ENCODE data around the gene COPB1.
A peak's percentile ranks its signal among the peaks of the same experiment; 100 is the strongest.

Gene COPB1

DNA sequence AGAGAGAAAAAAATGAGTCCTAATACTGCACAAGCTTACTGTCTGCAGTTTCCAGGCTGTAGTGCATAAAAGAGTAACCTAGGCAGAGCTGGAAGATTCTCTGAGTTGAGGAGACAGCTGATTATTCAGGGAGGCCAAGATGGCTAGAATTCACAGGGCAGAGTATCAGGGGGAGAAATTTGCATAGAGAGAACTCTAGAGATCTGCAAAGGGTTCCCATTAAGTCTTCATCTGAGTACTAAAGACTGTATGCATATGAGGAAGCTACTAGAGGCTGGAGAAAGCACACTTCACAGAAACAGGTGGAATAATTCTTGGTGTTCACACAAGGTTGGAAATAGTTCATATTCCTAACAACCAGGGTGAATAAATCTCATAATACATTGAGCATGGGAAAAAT lies 74.0 kb downstream of the COPB1 start:
- TF ChIP-seq POLR2A (IDR thresholded peaks at IDR 0.05; ENCODE audit: low read depth, low read length): no peak
- FAIRE-seq (no peak), DNase-seq (ENCODE audit: insufficient read length, low spot score) (no peak)

GRCh38 chr11:14424096-14424495 lies 75.5 kb downstream of the COPB1 start:
- peak; percentile 30 for FAIRE-seq
- DNase-seq (ENCODE audit: insufficient read length, low spot score): no peak
- TF ChIP-seq POLR2A (IDR thresholded peaks at IDR 0.05; ENCODE audit: low read depth, low read length): no peak

DNA sequence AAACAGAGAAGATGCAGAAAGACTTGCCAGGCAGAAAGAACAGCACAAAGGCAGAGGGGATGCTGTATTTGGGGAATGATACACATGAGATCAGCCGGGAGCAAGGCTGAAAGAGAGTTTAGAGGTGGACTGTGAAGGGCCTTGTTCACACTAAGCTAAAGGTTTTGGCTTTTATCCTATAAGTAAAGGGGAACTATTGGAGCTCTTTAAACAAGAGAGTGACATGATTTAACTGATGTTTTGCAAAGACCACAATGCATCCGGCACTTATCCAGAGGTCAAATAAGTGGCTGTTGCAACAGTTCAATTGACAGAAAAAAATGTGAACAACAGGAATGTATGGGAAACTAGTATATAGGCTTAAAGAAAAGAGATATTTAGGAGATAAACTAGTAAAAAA lies 76.0 kb downstream of the COPB1 start:
- no peak for DNase-seq (ENCODE audit: insufficient read length, low spot score)
- TF ChIP-seq POLR2A (IDR thresholded peaks at IDR 0.05; ENCODE audit: low read depth, low read length): no peak
- no peak for FAIRE-seq

DNA sequence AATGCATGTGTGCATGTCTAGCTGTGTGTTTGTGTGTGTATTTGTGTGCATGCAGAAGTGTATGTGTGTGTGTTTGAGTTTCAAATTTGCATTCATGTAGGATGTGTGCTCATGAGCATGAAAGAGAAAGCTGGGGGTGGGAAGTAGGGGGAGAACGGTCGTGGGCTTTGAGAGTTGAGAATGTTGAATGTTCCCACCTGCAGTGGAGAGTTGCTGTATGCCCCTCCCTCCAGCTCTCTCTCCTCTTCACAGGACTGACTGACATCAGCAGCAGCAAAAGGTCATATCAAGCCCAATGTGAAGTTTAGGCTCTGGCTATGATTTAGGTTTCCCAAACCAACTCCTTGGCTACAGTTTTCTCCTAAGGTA lies 76.8 kb downstream of the COPB1 start:
- FAIRE-seq (no peak), DNase-seq (ENCODE audit: insufficient read length, low spot score) (no peak)
- TF ChIP-seq POLR2A (IDR thresholded peaks at IDR 0.05; ENCODE audit: low read depth, low read length): no peak

DNA sequence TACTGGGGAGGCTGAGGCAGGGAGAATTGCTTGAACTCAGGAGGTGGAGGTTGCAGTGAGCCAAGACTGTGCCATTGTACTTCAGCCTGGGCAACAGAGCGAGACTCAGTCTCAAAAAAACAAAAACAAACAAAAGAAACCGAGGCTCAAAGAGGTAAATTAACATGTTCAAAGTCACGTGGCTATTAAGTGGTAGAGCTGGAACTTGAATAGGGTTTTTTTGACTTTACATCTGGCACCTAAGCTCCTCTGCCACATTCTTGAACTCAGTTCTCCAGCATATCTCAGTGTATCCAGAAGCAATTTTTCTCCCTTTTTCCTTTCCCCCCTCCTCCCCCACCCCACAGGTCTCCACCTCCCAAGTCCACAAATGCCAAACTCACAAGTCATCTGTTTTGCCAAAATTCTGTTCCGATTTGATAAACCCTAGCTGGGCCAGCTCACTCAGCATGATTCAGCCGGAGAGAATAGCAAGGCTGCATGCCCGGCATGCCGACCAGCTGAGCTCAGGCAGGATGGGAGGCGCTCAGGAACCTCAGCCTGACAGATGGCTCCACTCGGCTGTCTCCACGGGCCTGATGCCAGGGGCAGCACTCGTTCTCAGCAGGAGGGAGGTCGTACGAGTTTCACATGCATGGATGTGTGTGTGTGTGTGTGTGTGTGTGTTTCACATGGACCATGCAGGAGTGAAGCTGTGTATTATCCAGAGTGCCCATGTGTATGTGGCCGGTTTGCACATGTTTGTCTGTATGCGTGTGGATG lies 77.4 kb downstream of the COPB1 start:
- no peak for TF ChIP-seq POLR2A (IDR thresholded peaks at IDR 0.05; ENCODE audit: low read depth, low read length)
- FAIRE-seq (peak; percentile 90), DNase-seq (ENCODE audit: insufficient read length, low spot score) (peak; percentile 78)

- DNase-seq (ENCODE audit: insufficient read length, low spot score) (no peak), FAIRE-seq (no peak)
- TF ChIP-seq POLR2A (IDR thresholded peaks at IDR 0.05; ENCODE audit: low read depth, low read length): no peak
Measured at GRCh38 chr11:14420223-14420622, 79.4 kb downstream of the COPB1 start.

GRCh38 chr11:14418801-14419417 lies 80.7 kb downstream of the COPB1 start:
- no peak for FAIRE-seq
- no peak for DNase-seq (ENCODE audit: insufficient read length, low spot score)
- TF ChIP-seq POLR2A (IDR thresholded peaks at IDR 0.05; ENCODE audit: low read depth, low read length): no peak

GRCh38 chr11:14417617-14418374 lies 81.8 kb downstream of the COPB1 start:
- FAIRE-seq (no peak), DNase-seq (ENCODE audit: insufficient read length, low spot score) (no peak)
- TF ChIP-seq POLR2A (IDR thresholded peaks at IDR 0.05; ENCODE audit: low read depth, low read length): no peak

DNA sequence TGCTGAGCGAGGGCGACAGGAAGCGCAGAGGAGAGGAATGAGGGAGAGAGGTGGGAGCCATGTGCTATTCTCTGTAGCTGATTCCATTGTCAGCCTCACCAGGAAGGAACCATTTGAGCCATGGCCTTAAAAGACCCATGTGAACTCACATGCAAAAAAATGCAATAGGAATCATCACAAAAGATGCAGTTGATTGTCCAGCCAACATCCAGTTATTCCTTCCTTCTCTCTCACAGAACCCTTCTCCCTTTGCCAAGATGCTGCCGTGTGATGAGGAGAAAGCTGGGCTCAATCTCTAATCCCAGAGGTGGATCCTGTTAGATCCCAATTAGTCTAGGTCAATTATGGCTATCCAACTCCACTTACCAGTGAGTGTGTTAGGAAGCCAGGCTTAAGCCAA lies 82.4 kb downstream of the COPB1 start:
- FAIRE-seq: no peak

GRCh38 chr11:14414470-14415461 lies 84.8 kb downstream of the COPB1 start:
- FAIRE-seq: no peak
- no peak for TF ChIP-seq POLR2A (IDR thresholded peaks at IDR 0.05; ENCODE audit: low read depth, low read length)
- DNase-seq (ENCODE audit: insufficient read length, low spot score): no peak

More for the DNA sequence above, 82.4 kb downstream of the COPB1 start:
- TF ChIP-seq POLR2A (IDR thresholded peaks at IDR 0.05; ENCODE audit: low read depth, low read length): no peak
- no peak for DNase-seq (ENCODE audit: insufficient read length, low spot score)

GRCh38 chr11:14413307-14414069 lies 86.1 kb downstream of the COPB1 start:
- DNase-seq (ENCODE audit: insufficient read length, low spot score): no peak
- no peak for TF ChIP-seq POLR2A (IDR thresholded peaks at IDR 0.05; ENCODE audit: low read depth, low read length)
- FAIRE-seq: no peak

DNA sequence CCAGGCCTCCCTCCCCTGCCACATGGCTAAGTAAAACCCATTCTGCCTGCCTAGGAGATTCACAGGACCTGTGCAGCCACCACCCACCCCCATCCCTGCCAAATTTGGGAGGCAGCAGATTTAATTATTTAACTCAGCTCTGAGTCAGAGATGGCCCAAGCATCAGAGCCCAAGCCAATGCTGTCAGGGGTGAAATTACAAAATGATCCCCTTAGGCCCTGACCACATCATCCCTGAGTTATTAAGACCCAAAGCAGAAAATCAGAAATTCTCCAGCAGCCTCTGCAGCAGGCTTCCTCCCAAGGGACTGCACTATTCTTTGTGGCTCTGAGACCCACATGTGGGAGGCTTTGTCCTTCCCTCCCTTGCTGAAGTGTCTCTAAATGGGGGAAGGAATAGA lies 87.8 kb downstream of the COPB1 start:
- FAIRE-seq (no peak), DNase-seq (ENCODE audit: insufficient read length, low spot score) (no peak)
- TF ChIP-seq POLR2A (IDR thresholded peaks at IDR 0.05; ENCODE audit: low read depth, low read length): no peak

DNA sequence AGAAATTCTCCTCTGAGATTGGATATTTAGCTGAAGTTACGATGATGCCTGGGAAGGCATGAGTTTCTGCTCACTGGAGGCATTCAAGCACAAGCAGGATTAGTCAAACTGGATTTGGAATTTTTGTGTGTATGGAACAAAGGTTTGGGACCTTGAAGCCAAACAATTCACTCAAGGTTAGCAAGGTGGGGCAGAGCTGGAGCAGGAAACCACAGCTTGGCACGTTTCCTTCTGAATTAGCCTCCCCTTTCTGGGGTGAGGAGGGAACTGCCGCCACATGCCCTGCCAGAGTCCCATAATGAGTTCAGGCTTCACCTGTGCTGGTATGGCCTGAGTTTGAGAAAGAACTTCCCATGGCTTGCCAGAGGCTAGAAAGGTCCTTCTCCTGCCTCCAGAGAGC lies 89.7 kb downstream of the COPB1 start:
- FAIRE-seq (no peak), DNase-seq (ENCODE audit: insufficient read length, low spot score) (no peak)
- no peak for TF ChIP-seq POLR2A (IDR thresholded peaks at IDR 0.05; ENCODE audit: low read depth, low read length)

All from H54 (cell line).